GM19193 (cell line): Measurements from ENCODE around the gene COX17.

Experiments
- POLR2A ChIP-seq: IDR thresholded peaks from 4 replicates; pipeline ENCODE4 v1.6.1; 2011; ENCODE audit not compliant: insufficient read depth, insufficient read length; ENCODE audit errors: extremely low read depth

Gene COX17

DNA sequence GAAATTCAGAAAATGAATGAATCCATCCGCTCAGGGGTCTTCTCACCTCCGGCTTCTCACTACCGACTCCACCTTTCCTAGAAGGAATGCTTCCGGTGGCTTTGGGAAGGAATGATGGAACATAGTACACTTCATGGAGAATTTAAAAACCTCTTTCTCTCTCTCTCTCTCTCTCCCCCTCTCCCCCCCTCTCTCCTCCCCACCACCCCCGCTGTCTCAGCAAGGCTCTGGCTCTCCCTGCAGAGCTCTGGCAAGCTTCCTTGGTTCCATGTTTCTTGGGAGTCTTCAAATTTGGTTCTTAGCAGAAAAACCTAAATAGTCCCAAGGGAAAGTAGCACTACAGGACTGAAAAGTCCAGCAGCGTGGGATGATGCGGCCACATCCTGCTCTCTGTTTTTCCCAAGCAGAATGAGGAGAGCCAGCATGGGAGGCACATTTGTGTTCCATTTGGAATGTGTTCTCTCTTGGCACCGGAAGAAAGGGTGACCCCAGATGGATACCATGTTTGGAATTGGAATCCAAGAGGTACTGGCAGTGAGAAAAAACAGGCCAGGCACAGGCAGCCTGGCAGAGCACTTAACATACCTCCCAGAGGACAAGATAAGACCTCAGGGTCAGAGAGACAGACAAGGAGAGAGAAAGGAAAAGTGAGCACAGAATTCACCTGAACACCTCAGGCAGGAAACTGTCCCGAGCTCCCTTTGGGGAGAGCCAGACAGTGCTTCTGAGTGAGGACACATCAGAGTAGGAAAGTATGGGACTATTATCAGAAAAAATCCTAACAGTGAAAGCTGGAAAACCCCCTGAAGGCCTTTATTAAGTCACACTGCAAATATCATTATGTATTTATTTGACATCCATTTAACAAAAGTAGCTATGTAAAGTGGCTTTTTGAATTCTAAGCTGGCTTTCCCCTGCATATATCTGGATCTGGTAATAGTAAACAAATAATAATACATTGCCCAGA, 16.4 kb downstream of the COX17 start, which contains the start of gene POPDC2:
TSS of gene POPDC2 (minus strand) at position 116 of the 967 bp plus-strand sequence. CDS start 166 bp downstream, outside the sequence.
- TF ChIP-seq POLR2A = no peak

GRCh38 chr3:119659606-119660291, 17.5 kb downstream of the COX17 start:
- TF ChIP-seq POLR2A = no peak

GRCh38 chr3:119658994-119659393, 18.2 kb downstream of the COX17 start:
- no peak for TF ChIP-seq POLR2A

- TF ChIP-seq POLR2A = no peak
These were observed 19.1 kb downstream of the COX17 start for GRCh38 chr3:119657887-119658702.

DNA sequence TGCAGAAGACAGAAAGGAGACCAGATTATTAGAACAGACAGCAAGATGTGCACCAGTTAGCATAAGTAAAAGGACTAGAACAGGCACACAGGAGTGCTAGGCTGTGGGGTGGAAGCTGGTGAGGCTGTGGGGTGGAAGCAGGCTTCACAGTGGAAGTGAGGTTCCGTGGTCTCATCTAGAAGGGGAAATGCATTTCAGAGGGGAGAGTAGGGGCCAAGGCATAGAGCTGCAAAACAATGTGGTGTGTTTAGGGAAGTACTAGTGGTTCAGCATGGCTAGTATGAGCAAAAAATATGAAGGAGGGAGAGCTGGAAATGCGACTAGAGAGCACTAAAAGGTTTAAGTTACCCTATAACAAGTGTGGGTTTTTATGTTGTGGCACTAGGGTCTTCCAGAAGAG, 23.3 kb downstream of the COX17 start:
- TF ChIP-seq POLR2A = no peak

GRCh38 chr3:119652306-119653033, 24.7 kb downstream of the COX17 start:
- no peak for TF ChIP-seq POLR2A

DNA sequence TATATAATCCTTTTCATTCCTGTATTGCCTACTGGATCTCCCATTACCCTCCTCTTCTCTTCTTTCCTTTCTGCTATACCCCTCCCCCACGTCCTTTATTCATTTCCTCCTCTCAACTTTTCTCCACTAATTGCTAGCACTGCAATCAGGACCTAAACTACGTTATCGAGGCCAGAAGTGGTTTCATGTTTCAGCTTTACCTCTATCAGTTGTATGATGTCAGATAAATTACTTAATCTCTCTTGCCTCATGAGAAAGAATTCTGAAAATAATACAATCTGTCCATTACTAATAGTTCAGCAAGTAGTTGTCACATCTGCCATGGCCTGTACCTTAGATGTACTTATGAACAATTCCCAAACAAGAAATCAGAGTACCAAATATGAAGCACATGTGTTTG, 27.4 kb downstream of the COX17 start:
- TF ChIP-seq POLR2A = no peak

GRCh38 chr3:119647843-119648575, 29.2 kb downstream of the COX17 start:
- no peak for TF ChIP-seq POLR2A

GRCh38 chr3:119647171-119647570, 30.0 kb downstream of the COX17 start:
- TF ChIP-seq POLR2A = no peak

DNA sequence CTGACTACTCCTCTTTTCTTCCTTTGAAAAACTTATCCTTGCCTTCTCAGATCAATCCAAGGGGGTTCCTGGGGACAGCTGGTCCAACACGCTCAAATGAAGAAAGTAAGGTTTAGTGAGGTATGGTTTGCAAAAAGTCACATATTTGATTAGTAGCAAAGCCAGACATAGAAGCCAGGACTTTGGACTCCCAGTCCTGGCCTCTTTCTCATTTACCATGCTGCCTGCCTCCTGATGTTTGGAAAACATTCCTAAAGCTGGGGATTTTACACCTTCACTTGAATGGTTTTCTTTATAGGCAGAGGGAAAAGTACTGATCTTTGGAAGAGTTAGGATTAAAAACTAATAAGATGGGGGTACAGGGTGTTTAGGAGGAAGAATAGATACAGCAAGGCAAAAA, 31.4 kb downstream of the COX17 start:
- TF ChIP-seq POLR2A = no peak

DNA sequence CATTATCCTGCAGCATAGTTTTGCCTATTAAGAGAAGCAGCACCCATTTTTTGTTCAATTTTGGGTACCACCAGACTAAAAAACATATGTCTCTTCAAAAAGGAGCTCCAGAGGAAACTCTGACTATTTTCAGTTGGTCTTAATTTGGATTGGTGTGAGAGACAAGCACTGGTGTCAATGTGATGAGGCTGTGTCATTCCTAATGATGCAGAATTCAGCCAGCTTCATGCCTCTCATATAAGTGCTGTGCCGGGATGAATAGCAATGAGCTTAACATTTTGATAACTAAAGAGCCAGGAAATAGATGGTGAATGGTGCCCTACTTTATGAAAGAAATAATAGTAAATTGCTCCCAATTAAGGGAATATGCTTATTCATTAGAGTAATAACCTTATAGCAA, 32.7 kb downstream of the COX17 start:
- TF ChIP-seq POLR2A = no peak

GRCh38 chr3:119643528-119643927, 33.7 kb downstream of the COX17 start:
- no peak for TF ChIP-seq POLR2A

GRCh38 chr3:119642746-119643473, 34.3 kb downstream of the COX17 start:
- TF ChIP-seq POLR2A = no peak
